GM18909 (cell line): ENCODE data around the gene TMEM182.

Experiments used
- ATAC-seq: cut with Tn5 transposase; IDR thresholded peaks from one replicate; pipeline ENCODE4 v1.9.1; 2021; ENCODE audit warnings: mild to moderate bottlenecking; ENCODE audit not compliant: unreplicated experiment, poor library complexity

The TMEM182 gene

GRCh38 chr2:102797486-102797885 lies 35.7 kb downstream of the TMEM182 start:
- no peak for ATAC-seq

GRCh38 chr2:102798181-102798580 lies 36.4 kb downstream of the TMEM182 start:
- no peak for ATAC-seq

GRCh38 chr2:102801098-102801718 lies 39.4 kb downstream of the TMEM182 start:
- no peak for ATAC-seq

GRCh38 chr2:102801858-102802699 lies 40.2 kb downstream of the TMEM182 start:
- no peak for ATAC-seq

GRCh38 chr2:102803041-102803896 lies 41.4 kb downstream of the TMEM182 start:
- no peak for ATAC-seq

GRCh38 chr2:102803897-102804217 lies 42.0 kb downstream of the TMEM182 start:
- no peak for ATAC-seq

- peak; percentile 90 for ATAC-seq
Measured at GRCh38 chr2:102806250-102806837, 44.5 kb downstream of the TMEM182 start.

GRCh38 chr2:102809291-102810189 lies 47.7 kb downstream of the TMEM182 start:
- ATAC-seq: no peak

- no peak for ATAC-seq
Measured at GRCh38 chr2:102815285-102815684, 53.5 kb downstream of the TMEM182 start.

- ATAC-seq: no peak
Measured at GRCh38 chr2:102826904-102827303, 65.1 kb downstream of the TMEM182 start.

- ATAC-seq: no peak
Measured at GRCh38 chr2:102832789-102833188, 71.0 kb downstream of the TMEM182 start.

- ATAC-seq: no peak
Measured at GRCh38 chr2:102834523-102835273, 72.9 kb downstream of the TMEM182 start.

GRCh38 chr2:102837626-102838198 lies 75.9 kb downstream of the TMEM182 start:
- ATAC-seq: no peak

GRCh38 chr2:102839668-102840388 lies 78.0 kb downstream of the TMEM182 start:
- ATAC-seq: no peak

- ATAC-seq: peak; percentile 72
Measured at GRCh38 chr2:102841107-102841840, 79.4 kb downstream of the TMEM182 start.

GRCh38 chr2:102843764-102844443 lies 82.1 kb downstream of the TMEM182 start:
- no peak for ATAC-seq

GRCh38 chr2:102844911-102845310 lies 83.1 kb downstream of the TMEM182 start:
- ATAC-seq: no peak
